Trophoblast cell (in vitro differentiated cells and primary cell): ENCODE measurements around the gene NHS.
"Not testable (repeated sequence)": the region's sequence is repeated elsewhere in the genome, so short reads cannot be mapped to it uniquely, and the experiment has no call there.

Experiments
- DNase-seq, 2 donors: peaks; one replicate each; pipeline ENCODE4 v3.0.0-alpha.2; 2016
- H2AFZ ChIP-seq: 2 replicates; pipeline ENCODE4 v1.6.1; 2013; ENCODE audit warnings: low read length, moderate library complexity, mild to moderate bottlenecking; ENCODE audit not compliant: insufficient read depth, poor library complexity
- H2AK5ac ChIP-seq: 2 replicates; pipeline ENCODE4 v1.6.1; 2013; ENCODE audit warnings: mild to moderate bottlenecking, low read length
- H2BK120ac ChIP-seq: 2 replicates; pipeline ENCODE4 v1.6.1; 2013; ENCODE audit warnings: low read length, mild to moderate bottlenecking, moderate library complexity; ENCODE audit not compliant: insufficient read depth, poor library complexity
- H2BK12ac ChIP-seq: 2 replicates; pipeline ENCODE4 v1.6.1; 2013; ENCODE audit warnings: mild to moderate bottlenecking, low read length, moderate library complexity
- H2BK5ac ChIP-seq: 2 replicates; pipeline ENCODE4 v1.6.1; 2013; ENCODE audit warnings: low read length, low read depth, moderate library complexity, mild to moderate bottlenecking; ENCODE audit not compliant: poor library complexity
- H3K14ac ChIP-seq: 2 replicates; pipeline ENCODE4 v1.6.1; 2013; ENCODE audit warnings: mild to moderate bottlenecking, low read length
- H3K18ac ChIP-seq: 2 replicates; pipeline ENCODE4 v1.6.1; 2013; ENCODE audit warnings: mild to moderate bottlenecking, low read length
- H3K23ac ChIP-seq: 2 replicates; pipeline ENCODE4 v1.6.1; 2013; ENCODE audit warnings: low read length
- H3K27ac ChIP-seq: 2 replicates; pipeline ENCODE4 v1.5.1; 2013; ENCODE audit warnings: low read depth, mild to moderate bottlenecking, inconsistent platforms, low read length, moderate library complexity
- H3K27me3 ChIP-seq: 2 replicates; pipeline ENCODE4 v1.6.1; 2013; ENCODE audit warnings: inconsistent platforms, mild to moderate bottlenecking, low read length, moderate library complexity; ENCODE audit not compliant: insufficient read depth
- H3K36me3 ChIP-seq, 2 experiments: 1 replicate in 1 of 2; 2 replicates in 1 of 2; pipeline ENCODE4 v1.6.1; 2013; ENCODE audit warnings: low read length in 2 of 2, mild to moderate bottlenecking in 2 of 2, moderate library complexity in 1 of 2; ENCODE audit not compliant: insufficient read depth in 2 of 2, control insufficient read depth in 1 of 2
- H3K4ac ChIP-seq: 2 replicates; pipeline ENCODE4 v1.6.1; 2013; ENCODE audit warnings: low read depth, mild to moderate bottlenecking, low read length, moderate library complexity
- H3K4me1 ChIP-seq, 2 experiments: 1 replicate in 1 of 2; 2 replicates in 1 of 2; pipeline ENCODE4 v1.6.1; 2013; ENCODE audit warnings: low read length in 2 of 2, mild to moderate bottlenecking in 2 of 2, moderate library complexity in 1 of 2; ENCODE audit not compliant: insufficient read depth in 2 of 2, control insufficient read depth in 1 of 2
- H3K4me2 ChIP-seq: 2 replicates; pipeline ENCODE4 v1.6.1; 2013; ENCODE audit warnings: inconsistent platforms, mild to moderate bottlenecking, low read length, moderate library complexity
- H3K4me3 ChIP-seq: 2 replicates; pipeline ENCODE4 v1.5.1; 2013; ENCODE audit warnings: mild to moderate bottlenecking, low read depth, low read length, inconsistent platforms
- H3K79me1 ChIP-seq: one replicate; pipeline ENCODE4 v1.6.1; 2013; ENCODE audit warnings: low read length
- H3K79me2 ChIP-seq: 2 replicates; pipeline ENCODE4 v1.6.1; 2013; ENCODE audit warnings: low read length, mild to moderate bottlenecking; ENCODE audit not compliant: control insufficient read depth, insufficient read depth, poor library complexity
- H3K9ac ChIP-seq: 2 replicates; pipeline ENCODE4 v1.6.1; 2013; ENCODE audit warnings: mild to moderate bottlenecking, low read length
- H3K9me3 ChIP-seq: 2 replicates; pipeline ENCODE4 v1.6.1; 2013; ENCODE audit warnings: low read depth, mild to moderate bottlenecking, control low read depth, inconsistent platforms, low read length; ENCODE audit not compliant: insufficient read depth
- H4K12ac ChIP-seq: 2 replicates; pipeline ENCODE4 v1.6.1; 2013; ENCODE audit warnings: low read depth, mild to moderate bottlenecking, low read length, moderate library complexity
- H4K8ac ChIP-seq: 2 replicates; pipeline ENCODE4 v1.6.1; 2013; ENCODE audit warnings: low read depth, mild to moderate bottlenecking, low read length, moderate library complexity
- H4K91ac ChIP-seq: one replicate; pipeline ENCODE4 v1.6.1; 2013; ENCODE audit warnings: low read depth, mild to moderate bottlenecking, low read length, moderate library complexity
- whole genome bisulfite sequencing: extraction: QIAGEN DNeasy Blood & Tissue Kit; methylation state at CpG from one replicate; pipeline ENCODE4 v1.1.7; 2013; ENCODE audit warnings: missing lambda C conversion rate; ENCODE audit not compliant: insufficient read length, insufficient coverage; ENCODE audit errors: extremely low coverage; 5-methylcytosine and 5-hydroxymethylcytosine counted together

The NHS gene

DNA sequence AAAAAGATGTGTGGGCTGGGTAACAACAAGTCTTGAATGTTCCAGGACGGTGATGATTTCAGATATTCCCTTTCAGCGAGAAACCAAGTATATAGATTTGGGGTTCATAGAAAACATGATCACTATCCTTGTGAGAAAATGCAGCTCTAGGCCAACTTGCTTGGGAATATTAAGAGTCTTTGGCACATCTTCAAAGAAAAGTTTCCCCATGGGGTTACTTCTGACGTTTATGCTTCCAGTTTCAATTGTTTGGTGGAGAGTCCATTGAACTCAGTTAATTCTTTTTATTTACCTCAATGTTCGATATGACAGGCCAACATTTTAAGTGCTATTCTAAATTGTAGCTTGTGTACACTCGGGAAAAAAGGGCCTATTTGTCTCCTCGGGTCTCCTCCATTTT, 126.7 kb downstream of the NHS start:
- H3K27me3 ChIP-seq: no peaks in the 10 kb centered on the region
- no peak overlapping the region for H3K23ac ChIP-seq
- H3K36me3 ChIP-seq: no peaks in the 10 kb centered on the region
- no peak overlapping the region for H4K12ac ChIP-seq
- H4K91ac ChIP-seq: no peak overlapping the region
- H2BK5ac ChIP-seq: no peak overlapping the region
- no peak overlapping the region for H3K4ac ChIP-seq
- no peak overlapping the region for H3K18ac ChIP-seq
- H2BK12ac ChIP-seq: no peak overlapping the region
- H3K79me2 ChIP-seq: no peaks in the 10 kb centered on the region
- WGBS: no CpG with 5 or more reads among the region's 6 CpGs
- no peak overlapping the region for H3K27ac ChIP-seq
- no peak overlapping the region for H2BK120ac ChIP-seq
- H2AFZ ChIP-seq: no peak overlapping the region
- no peak overlapping the region for H3K14ac ChIP-seq
- no peak for DNase-seq
- no peaks in the 10 kb centered on the region for H3K79me1 ChIP-seq
- H2AK5ac ChIP-seq: no peak overlapping the region
- H3K9ac ChIP-seq: no peak overlapping the region
- H3K4me3 ChIP-seq: no peak overlapping the region
- H3K4me2 ChIP-seq: no peak overlapping the region
- H3K4me1 ChIP-seq: no peaks in the 10 kb centered on the region
- no peak overlapping the region for H4K8ac ChIP-seq
- H3K9me3 ChIP-seq: no peaks in the 10 kb centered on the region

DNA sequence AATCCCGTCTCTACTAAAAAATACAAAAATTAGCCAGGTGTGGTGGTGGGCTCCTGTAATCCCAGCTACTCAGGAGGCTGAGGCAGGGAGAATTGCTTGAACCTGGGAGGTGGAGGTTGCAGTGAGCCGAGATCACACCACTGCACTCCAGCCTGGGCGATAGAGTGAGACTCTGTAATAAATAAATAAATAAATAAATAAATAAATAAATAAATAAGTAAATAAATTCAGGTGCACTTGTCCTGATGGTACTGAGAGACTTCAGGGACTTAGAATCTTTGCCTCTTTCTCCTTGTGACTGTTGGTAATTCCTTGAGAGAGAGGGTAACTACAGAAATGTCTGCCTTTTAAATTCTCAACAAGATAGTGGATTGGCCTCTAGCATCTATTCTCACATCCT, 131.4 kb downstream of the NHS start:
- WGBS: no CpG with 5 or more reads among the region's 3 CpGs
- H3K9ac ChIP-seq, H3K79me1 ChIP-seq, H2AFZ ChIP-seq, H4K12ac ChIP-seq, H4K91ac ChIP-seq, H3K36me3 ChIP-seq, H3K79me2 ChIP-seq, H3K4me2 ChIP-seq, H3K4ac ChIP-seq, DNase-seq, H3K4me1 ChIP-seq, H3K27ac ChIP-seq, H2BK12ac ChIP-seq, H3K14ac ChIP-seq, H3K18ac ChIP-seq, H3K4me3 ChIP-seq, H3K27me3 ChIP-seq, H3K9me3 ChIP-seq, H4K8ac ChIP-seq, H2BK120ac ChIP-seq, H3K23ac ChIP-seq, H2AK5ac ChIP-seq, H2BK5ac ChIP-seq: not testable (repeated sequence)

- no peak overlapping the region for H3K14ac ChIP-seq
- H3K9ac ChIP-seq: no peak overlapping the region
- no peak overlapping the region for H3K18ac ChIP-seq
- no peak overlapping the region for H2AFZ ChIP-seq
- no peak overlapping the region for H2BK12ac ChIP-seq
- DNase-seq: no peak
- H3K79me2 ChIP-seq: no peaks in the 10 kb centered on the region
- H2BK5ac ChIP-seq: no peak overlapping the region
- H3K4me1 ChIP-seq: no peaks in the 10 kb centered on the region
- H4K91ac ChIP-seq: no peak overlapping the region
- no peaks in the 10 kb centered on the region for H3K79me1 ChIP-seq
- H4K8ac ChIP-seq: no peak overlapping the region
- no peak overlapping the region for H2BK120ac ChIP-seq
- H3K23ac ChIP-seq: no peak overlapping the region
- H3K4me3 ChIP-seq: no peak overlapping the region
- WGBS: no CpG with 5 or more reads among the region's 1 CpG
- H3K27me3 ChIP-seq: no peaks in the 10 kb centered on the region
- no peak overlapping the region for H4K12ac ChIP-seq
- H2AK5ac ChIP-seq: no peak overlapping the region
- H3K9me3 ChIP-seq: no peaks in the 10 kb centered on the region
- H3K27ac ChIP-seq: no peak overlapping the region
- H3K4me2 ChIP-seq: no peak overlapping the region
- no peak overlapping the region for H3K4ac ChIP-seq
- H3K36me3 ChIP-seq: no peaks in the 10 kb centered on the region
Observed at GRCh38 chrX:17511556-17511955, 136.6 kb downstream of the NHS start.

DNA sequence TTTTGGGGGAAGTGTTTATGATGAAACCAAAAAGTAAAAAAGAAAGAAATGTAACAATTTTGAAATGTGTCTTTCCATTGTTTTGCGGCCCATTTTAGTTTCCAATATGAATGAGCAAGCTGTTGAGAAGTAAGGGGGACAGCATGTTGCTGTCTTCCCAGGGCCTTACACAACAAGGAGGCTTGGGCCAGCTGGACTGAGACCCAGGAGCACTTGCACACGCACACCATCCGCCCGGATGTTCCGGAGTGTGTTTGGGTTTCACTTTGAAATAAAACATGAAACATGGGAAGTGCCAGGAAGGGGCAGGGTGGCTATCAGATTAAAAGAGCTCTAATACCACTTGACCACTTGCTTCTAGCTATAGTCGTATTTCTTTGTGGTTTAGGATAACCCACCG, 144.4 kb downstream of the NHS start:
- H3K79me1 ChIP-seq: no peaks in the 10 kb centered on the region
- no peak for DNase-seq
- WGBS: no CpG with 5 or more reads among the region's 7 CpGs

More for the DNA sequence above, 144.4 kb downstream of the NHS start:
- H3K9me3 ChIP-seq: no peaks in the 10 kb centered on the region
- no peak overlapping the region for H3K4ac ChIP-seq
- H3K36me3 ChIP-seq: no peaks in the 10 kb centered on the region
- no peak overlapping the region for H3K14ac ChIP-seq
- H2AK5ac ChIP-seq: no peak overlapping the region
- no peak overlapping the region for H2BK120ac ChIP-seq
- H2AFZ ChIP-seq: no peak overlapping the region
- H3K27me3 ChIP-seq: no peaks in the 10 kb centered on the region
- no peak overlapping the region for H4K8ac ChIP-seq
- H3K18ac ChIP-seq: no peak overlapping the region
- peaks cover 0 to 3% of the 10 kb centered on the region in 2 experiments for H3K4me1 ChIP-seq
- H3K79me2 ChIP-seq: no peaks in the 10 kb centered on the region
- no peak overlapping the region for H4K12ac ChIP-seq
- H4K91ac ChIP-seq: no peak overlapping the region
- H3K27ac ChIP-seq: no peak overlapping the region
- H2BK5ac ChIP-seq: no peak overlapping the region
- no peak overlapping the region for H2BK12ac ChIP-seq
- H3K4me3 ChIP-seq: no peak overlapping the region
- no peak overlapping the region for H3K4me2 ChIP-seq
- no peak overlapping the region for H3K9ac ChIP-seq
- no peak overlapping the region for H3K23ac ChIP-seq
